A549 (cell line): ENCODE data around the gene PSMD12. TPM values are rescaled to one million over a fixed set of nuclear protein-coding genes. Genes with fewer than 3 reads are reported as not detected.

Source experiments
- ATAC-seq, 2 experiments: fragments of 200-7000 bp in 1 of 2; fragments of >200 bp in 1 of 2; cut with Nextera tagmentation in 1 of 2; cut with Tn5 transposase in 1 of 2; 3 replicates each; pipeline versions ENCODE4 v1.8.0 to v1.9.1; 2018 to 2020; ENCODE audit warnings: mild to moderate bottlenecking in 1 of 2, moderate library complexity in 1 of 2
- CTCF ChIA-PET: fragments of 300-600 bp; sonication (Branson Sonifier 250); formaldehyde crosslinking; extraction: SDS; loops from one replicate; lab custom pipeline; 2021; ENCODE audit warnings: antibody characterized with exemption, inconsistent platforms; lab: Yijun Ruan, JAX
- POLR2A ChIA-PET: fragments of 350-600 bp; formaldehyde crosslinking; extraction: SDS; loops from one replicate; lab custom pipeline; 2021; ENCODE audit warnings: antibody characterized with exemption, inconsistent platforms; lab: Yijun Ruan, JAX
- DNase-seq, 2 experiments: peaks; one replicate each; pipeline versions ENCODE4 v3.0.0 to v3.0.0-alpha.2; 2011 to 2016; ENCODE audit warnings: low read depth in 1 of 2, low spot score in 1 of 2
- FAIRE-seq: peaks from 2 replicates; lab custom pipeline; 2011; peaks lifted over from hg19 to GRCh38; lab: Jason Lieb, UNC
- H3K27ac ChIP-seq, 2 experiments: fragments of >200 bp; sonication (Bioruptor Twin); formaldehyde crosslinking; 3 replicates each; pipeline ENCODE4 v1.5.1; 2016 to 2017
- H3K4me1 ChIP-seq: fragments of >200 bp; sonication (Bioruptor Twin); formaldehyde crosslinking; 3 replicates; pipeline ENCODE4 v1.6.1; 2016
- H3K4me2 ChIP-seq: fragments of >200 bp; sonication (Bioruptor Twin); formaldehyde crosslinking; 3 replicates; pipeline ENCODE4 v1.6.1; 2016
- H3K4me3 ChIP-seq: fragments of >200 bp; sonication (Bioruptor Twin); formaldehyde crosslinking; 3 replicates; pipeline ENCODE4 v1.5.1; 2016
- H3K9me3 ChIP-seq: fragments of >200 bp; sonication (Bioruptor Twin); formaldehyde crosslinking; 3 replicates; pipeline ENCODE4 v1.6.1; 2016
- CHD2 ChIP-seq: fragments of 150-350 bp; IDR thresholded peaks from 2 replicates; pipeline ENCODE4 v1.6.1; 2014; ENCODE audit warnings: low read length; ENCODE audit not compliant: partially characterized antibody
- CTCF ChIP-seq: fragments of >200 bp; sonication (Bioruptor Twin); formaldehyde crosslinking; IDR thresholded peaks from 3 replicates; pipeline ENCODE4 v1.5.1; 2016
- E2F6 ChIP-seq: IDR thresholded peaks from 2 replicates; pipeline ENCODE4 v1.6.1; 2012; ENCODE audit warnings: low read depth, borderline replicate concordance
- EHMT2 ChIP-seq: fragments of 200-600 bp; sonication (generic); IDR thresholded peaks from 2 replicates; pipeline ENCODE4 v1.6.1; 2016; ENCODE audit warnings: antibody characterized with exemption, low read depth, mild to moderate bottlenecking, moderate library complexity
- ELK1 ChIP-seq: fragments of 150-350 bp; IDR thresholded peaks from 2 replicates; pipeline ENCODE4 v1.6.1; 2014; ENCODE audit warnings: low read depth, mild to moderate bottlenecking, low read length
- FOSL2 ChIP-seq, 2 experiments: fragments of 450-650 bp in 1 of 2; fragments of >200 bp in 1 of 2; sonication (Bioruptor Twin) in 1 of 2; formaldehyde crosslinking; IDR thresholded peaks; 2 replicates each; pipeline versions ENCODE4 v1.5.0 to v1.6.1; 2016 to 2020; ENCODE audit warnings: mild to moderate bottlenecking in 1 of 2, moderate library complexity in 1 of 2
- GATA3 ChIP-seq: IDR thresholded peaks from 2 replicates; pipeline ENCODE4 v1.6.1; 2012; ENCODE audit warnings: borderline replicate concordance
- HEYL ChIP-seq: fragments of 250-450 bp; sonication (Bioruptor Pico); IDR thresholded peaks from 2 replicates; pipeline ENCODE4 v1.8.0; 2021; ENCODE audit warnings: mild to moderate bottlenecking, moderate library complexity
- NPAS2 ChIP-seq: fragments of 250-450 bp; sonication (Bioruptor Pico); IDR thresholded peaks from 2 replicates; pipeline ENCODE4 v1.8.0; 2022; ENCODE audit warnings: mild to moderate bottlenecking, moderate library complexity, borderline replicate concordance
- PBX3 ChIP-seq: IDR thresholded peaks from 2 replicates; pipeline ENCODE4 v1.6.1; 2012
- RAD21 ChIP-seq, 2 experiments: fragments of >200 bp in 1 of 2; sonication (Bioruptor Twin) in 1 of 2; formaldehyde crosslinking in 1 of 2; IDR thresholded peaks in 1 of 2; conservative IDR thresholded peaks in 1 of 2; 2 replicates in 1 of 2; 3 replicates in 1 of 2; pipeline ENCODE4 v1.6.1; 2012 to 2018; ENCODE audit warnings: inconsistent platforms in 1 of 2
- ZFP36 ChIP-seq: fragments of 450-650 bp; IDR thresholded peaks from 2 replicates; pipeline ENCODE4 v1.6.1; 2014; ENCODE audit warnings: borderline replicate concordance; ENCODE audit not compliant: partially characterized antibody
- ZSCAN20 ChIP-seq: fragments of 250-450 bp; sonication (Bioruptor Pico); IDR thresholded peaks from 2 replicates; pipeline ENCODE4 v1.8.0; 2022; ENCODE audit warnings: mild to moderate bottlenecking, moderate library complexity
- WGBS: methylation state at CpG from one replicate; pipeline ENCODE4 v1.1.6; 2017; ENCODE audit errors: missing lambda C conversion rate; 5-methylcytosine and 5-hydroxymethylcytosine counted together
- polyA plus RNA-seq, 4 experiments: library from polyadenylated mRNA; depleted of rRNA in 3 of 4; stranded (reverse); fragments of >200 nt; fragmentation: RNase III in 1 of 4; extraction: RNeasy Plus Mini Kit Qiagen cat#74134 plus additional on column Dnase treatment in 1 of 4; gene quantifications; 2 replicates in 3 of 4; 3 replicates in 1 of 4; pipeline ENCODE4 v1.2.3, GENCODE V29; 2011 to 2017

The PSMD12 gene
- polyA plus RNA-seq, 2 of the 4 experiments (the other 2 are of a cell fraction): 104 to 106 TPM

- TF ChIP-seq GATA3: no peak
- no peak for TF ChIP-seq RAD21 (conservative IDR thresholded peaks at IDR 0.05 in 1 of 2, IDR thresholded peaks at IDR 0.05 in 1 of 2)
- no peak for TF ChIP-seq E2F6
- TF ChIP-seq FOSL2 (IDR thresholded peaks at IDR 0.05): no peak
- no peak for TF ChIP-seq FOSL2 (CRISPR knock-in tag; IDR thresholded peaks at IDR 0.05)
- no peak for TF ChIP-seq EHMT2
Observed at GRCh38 chr17:67362173-67362572, 4.2 kb downstream of the PSMD12 start (continued).

- Histone ChIP-seq H3K4me1 (peaks cover 26% of the 10 kb centered on the region), H3K4me2 (no peak overlapping the region), H3K9me3 (no peaks in the 10 kb centered on the region), H3K4me3 (no peak overlapping the region)
- WGBS: 83% methylated on average over 1 of the region's 1 CpG
- CTCF ChIA-PET: interaction anchor here (12.5 kb wide), 1 partner anchor 15 kb away, joined by 132 read pairs; the partner anchor contains the start of gene PITPNC1
- ATAC-seq: no peak
- POLR2A ChIA-PET: no interaction called here
- TF ChIP-seq HEYL (no peak), PBX3 (no peak), ZSCAN20 (CRISPR knock-in tag) (no peak)
- TF ChIP-seq, all 56 proteins: peak for 0
- FAIRE-seq: no peak
- H3K27ac ChIP-seq: no peak overlapping the region
- DNase-seq: no peak
Observed at GRCh38 chr17:67360880-67361279, 5.5 kb downstream of the PSMD12 start.

- POLR2A ChIA-PET: no interaction called here
- H3K9me3 ChIP-seq: no peaks in the 10 kb centered on the region
- CTCF ChIA-PET: interaction anchor here (0.6 to 12.5 kb wide), 5 partner anchors 9 to 430 kb away, joined by 3 to 132 read pairs (median 3); partner anchors contain the start of gene PITPNC1
- DNase-seq (peak; percentile 40 to 60), ATAC-seq (peak; percentile 80 to 83), FAIRE-seq (peak; percentile 23)
- TF ChIP-seq CHD2 (no peak), NPAS2 (no peak), FOSL2 (IDR thresholded peaks at IDR 0.05) (no peak), FOSL2 (CRISPR knock-in tag; IDR thresholded peaks at IDR 0.05) (no peak; the same call in 1 of the 2 replicates), ZFP36 (no peak), RAD21 (conservative IDR thresholded peaks at IDR 0.05 in 1 of 2, IDR thresholded peaks at IDR 0.05 in 1 of 2) (peak in 1 of 2 experiments; percentile 16; a peak in 1 of 5 replicates), ELK1 (no peak), CTCF (peak; percentile 32; the same call in 2 of the 3 replicates)
- no peak overlapping the region for H3K4me2 ChIP-seq
- peaks cover 26% of the 10 kb centered on the region for H3K4me1 ChIP-seq
- no peak overlapping the region for H3K4me3 ChIP-seq
- no peak overlapping the region for H3K27ac ChIP-seq
- WGBS: 70% methylated on average over 8 of the region's 8 CpGs
Observed at GRCh38 chr17:67359960-67360791, 6.2 kb downstream of the PSMD12 start.
